ENCODE data around the gene TNIP3.

TNIP3 gene

GRCh38 chr4:121154103-121154515, 10.0 kb downstream of the TNIP3 start:
- Histone ChIP-seq H3K36me3 (ENCODE audit: control insufficient read depth in 5 of 5, insufficient read depth in 5 of 5, low read length in 5 of 5) (no peaks in the 10 kb centered on the region), H3K27me3 (ENCODE audit: control insufficient read depth in 5 of 5, insufficient read depth in 4 of 5, low read length in 5 of 5) (no peaks in the 10 kb centered on the region), H3K27ac (ENCODE audit: low read depth, low read length) (no peak overlapping the region), H3K4me1 (ENCODE audit: control insufficient read depth in 5 of 5, insufficient read depth in 5 of 5, low read length in 5 of 5) (peaks cover 0 to 19% (median 16%) of the 10 kb centered on the region in 5 donors), H3K4me3 (ENCODE audit: low read depth in 1 of 5, low read length in 5 of 5) (no peak overlapping the region), H3K9me3 (ENCODE audit: control insufficient read depth in 5 of 5, low read length in 5 of 5) (no peaks in the 10 kb centered on the region), H3K9ac (ENCODE audit: low read length in 5 of 5) (no peak overlapping the region)

GRCh38 chr4:121151942-121152341, 12.2 kb downstream of the TNIP3 start:
- H3K9ac ChIP-seq (ENCODE audit: low read length in 5 of 5), result no peak overlapping the region
- no peaks in the 10 kb centered on the region for H3K36me3 ChIP-seq (ENCODE audit: control insufficient read depth in 5 of 5, insufficient read depth in 5 of 5, low read length in 5 of 5)
- no peaks in the 10 kb centered on the region for H3K27me3 ChIP-seq (ENCODE audit: control insufficient read depth in 5 of 5, insufficient read depth in 4 of 5, low read length in 5 of 5)
- no peak overlapping the region for H3K27ac ChIP-seq (ENCODE audit: low read depth, low read length)
- H3K4me3 ChIP-seq (ENCODE audit: low read depth in 1 of 5, low read length in 5 of 5), result no peak overlapping the region
- peaks cover 0 to 12% (median 10%) of the 10 kb centered on the region in 5 donors for H3K4me1 ChIP-seq (ENCODE audit: control insufficient read depth in 5 of 5, insufficient read depth in 5 of 5, low read length in 5 of 5)
- H3K9me3 ChIP-seq (ENCODE audit: control insufficient read depth in 5 of 5, low read length in 5 of 5), result no peaks in the 10 kb centered on the region

GRCh38 chr4:121150486-121150885, 13.6 kb downstream of the TNIP3 start:
- no peaks in the 10 kb centered on the region for H3K4me1 ChIP-seq (ENCODE audit: control insufficient read depth in 5 of 5, insufficient read depth in 5 of 5, low read length in 5 of 5)
- H3K4me3 ChIP-seq (ENCODE audit: low read depth in 1 of 5, low read length in 5 of 5), result no peak overlapping the region
- no peaks in the 10 kb centered on the region for H3K9me3 ChIP-seq (ENCODE audit: control insufficient read depth in 5 of 5, low read length in 5 of 5)
- no peaks in the 10 kb centered on the region for H3K36me3 ChIP-seq (ENCODE audit: control insufficient read depth in 5 of 5, insufficient read depth in 5 of 5, low read length in 5 of 5)
- H3K27me3 ChIP-seq (ENCODE audit: control insufficient read depth in 5 of 5, insufficient read depth in 4 of 5, low read length in 5 of 5), result no peaks in the 10 kb centered on the region
- H3K9ac ChIP-seq (ENCODE audit: low read length in 5 of 5), result no peak overlapping the region
- H3K27ac ChIP-seq (ENCODE audit: low read depth, low read length), result no peak overlapping the region

GRCh38 chr4:121150003-121150402, 14.1 kb downstream of the TNIP3 start:
- no peak overlapping the region for H3K27ac ChIP-seq (ENCODE audit: low read depth, low read length)
- H3K4me1 ChIP-seq (ENCODE audit: control insufficient read depth in 5 of 5, insufficient read depth in 5 of 5, low read length in 5 of 5), result no peaks in the 10 kb centered on the region
- H3K9ac ChIP-seq (ENCODE audit: low read length in 5 of 5), result no peak overlapping the region
- no peaks in the 10 kb centered on the region for H3K9me3 ChIP-seq (ENCODE audit: control insufficient read depth in 5 of 5, low read length in 5 of 5)
- H3K4me3 ChIP-seq (ENCODE audit: low read depth in 1 of 5, low read length in 5 of 5), result no peak overlapping the region
- no peaks in the 10 kb centered on the region for H3K36me3 ChIP-seq (ENCODE audit: control insufficient read depth in 5 of 5, insufficient read depth in 5 of 5, low read length in 5 of 5)
- no peaks in the 10 kb centered on the region for H3K27me3 ChIP-seq (ENCODE audit: control insufficient read depth in 5 of 5, insufficient read depth in 4 of 5, low read length in 5 of 5)

- no peaks in the 10 kb centered on the region for H3K9me3 ChIP-seq (ENCODE audit: control insufficient read depth in 5 of 5, low read length in 5 of 5)
- no peak overlapping the region for H3K9ac ChIP-seq (ENCODE audit: low read length in 5 of 5)
- H3K27ac ChIP-seq (ENCODE audit: low read depth, low read length), result no peak overlapping the region
- H3K4me1 ChIP-seq (ENCODE audit: control insufficient read depth in 5 of 5, insufficient read depth in 5 of 5, low read length in 5 of 5), result no peaks in the 10 kb centered on the region
- H3K27me3 ChIP-seq (ENCODE audit: control insufficient read depth in 5 of 5, insufficient read depth in 4 of 5, low read length in 5 of 5), result no peaks in the 10 kb centered on the region
- no peaks in the 10 kb centered on the region for H3K36me3 ChIP-seq (ENCODE audit: control insufficient read depth in 5 of 5, insufficient read depth in 5 of 5, low read length in 5 of 5)
- no peak overlapping the region for H3K4me3 ChIP-seq (ENCODE audit: low read depth in 1 of 5, low read length in 5 of 5)
Observed at GRCh38 chr4:121148621-121149020, 15.5 kb downstream of the TNIP3 start.

- Histone ChIP-seq H3K4me3 (ENCODE audit: low read depth in 1 of 5, low read length in 5 of 5) (no peak overlapping the region), H3K36me3 (ENCODE audit: control insufficient read depth in 5 of 5, insufficient read depth in 5 of 5, low read length in 5 of 5) (no peaks in the 10 kb centered on the region), H3K4me1 (ENCODE audit: control insufficient read depth in 5 of 5, insufficient read depth in 5 of 5, low read length in 5 of 5) (no peaks in the 10 kb centered on the region), H3K27me3 (ENCODE audit: control insufficient read depth in 5 of 5, insufficient read depth in 4 of 5, low read length in 5 of 5) (no peaks in the 10 kb centered on the region), H3K9ac (ENCODE audit: low read length in 5 of 5) (no peak overlapping the region), H3K9me3 (ENCODE audit: control insufficient read depth in 5 of 5, low read length in 5 of 5) (no peaks in the 10 kb centered on the region), H3K27ac (ENCODE audit: low read depth, low read length) (no peak overlapping the region)
Observed at GRCh38 chr4:121148000-121148399, 16.1 kb downstream of the TNIP3 start.

GRCh38 chr4:121146530-121146929, 17.6 kb downstream of the TNIP3 start:
- H3K4me1 ChIP-seq (ENCODE audit: control insufficient read depth in 5 of 5, insufficient read depth in 5 of 5, low read length in 5 of 5), result no peaks in the 10 kb centered on the region
- H3K27me3 ChIP-seq (ENCODE audit: control insufficient read depth in 5 of 5, insufficient read depth in 4 of 5, low read length in 5 of 5), result no peaks in the 10 kb centered on the region
- H3K9me3 ChIP-seq (ENCODE audit: control insufficient read depth in 5 of 5, low read length in 5 of 5), result no peaks in the 10 kb centered on the region
- no peaks in the 10 kb centered on the region for H3K36me3 ChIP-seq (ENCODE audit: control insufficient read depth in 5 of 5, insufficient read depth in 5 of 5, low read length in 5 of 5)
- no peak overlapping the region for H3K27ac ChIP-seq (ENCODE audit: low read depth, low read length)
- no peak overlapping the region for H3K4me3 ChIP-seq (ENCODE audit: low read depth in 1 of 5, low read length in 5 of 5)
- H3K9ac ChIP-seq (ENCODE audit: low read length in 5 of 5), result no peak overlapping the region

GRCh38 chr4:121145430-121145829, 18.7 kb downstream of the TNIP3 start:
- Histone ChIP-seq H3K27ac (ENCODE audit: low read depth, low read length) (no peak overlapping the region), H3K27me3 (ENCODE audit: control insufficient read depth in 5 of 5, insufficient read depth in 4 of 5, low read length in 5 of 5) (no peaks in the 10 kb centered on the region), H3K4me3 (ENCODE audit: low read depth in 1 of 5, low read length in 5 of 5) (no peak overlapping the region), H3K4me1 (ENCODE audit: control insufficient read depth in 5 of 5, insufficient read depth in 5 of 5, low read length in 5 of 5) (no peaks in the 10 kb centered on the region), H3K9ac (ENCODE audit: low read length in 5 of 5) (no peak overlapping the region), H3K36me3 (ENCODE audit: control insufficient read depth in 5 of 5, insufficient read depth in 5 of 5, low read length in 5 of 5) (no peaks in the 10 kb centered on the region), H3K9me3 (ENCODE audit: control insufficient read depth in 5 of 5, low read length in 5 of 5) (no peaks in the 10 kb centered on the region)

- Histone ChIP-seq H3K9me3 (ENCODE audit: control insufficient read depth in 5 of 5, low read length in 5 of 5) (no peaks in the 10 kb centered on the region), H3K4me3 (ENCODE audit: low read depth in 1 of 5, low read length in 5 of 5) (no peak overlapping the region)
Observed at GRCh38 chr4:121144021-121144420, 20.1 kb downstream of the TNIP3 start.

GRCh38 chr4:121143131-121143530, 21.0 kb downstream of the TNIP3 start:
- H3K36me3 ChIP-seq (ENCODE audit: control insufficient read depth in 5 of 5, insufficient read depth in 5 of 5, low read length in 5 of 5), result no peaks in the 10 kb centered on the region
- H3K4me1 ChIP-seq (ENCODE audit: control insufficient read depth in 5 of 5, insufficient read depth in 5 of 5, low read length in 5 of 5), result peaks cover 0 to 2% (median 0%) of the 10 kb centered on the region in 5 donors
- H3K27me3 ChIP-seq (ENCODE audit: control insufficient read depth in 5 of 5, insufficient read depth in 4 of 5, low read length in 5 of 5), result no peaks in the 10 kb centered on the region
- H3K9ac ChIP-seq (ENCODE audit: low read length in 5 of 5), result no peak overlapping the region
- H3K9me3 ChIP-seq (ENCODE audit: control insufficient read depth in 5 of 5, low read length in 5 of 5), result no peaks in the 10 kb centered on the region
- no peak overlapping the region for H3K27ac ChIP-seq (ENCODE audit: low read depth, low read length)
- H3K4me3 ChIP-seq (ENCODE audit: low read depth in 1 of 5, low read length in 5 of 5), result no peak overlapping the region

More at GRCh38 chr4:121144021-121144420, 20.1 kb downstream of the TNIP3 start:
- Histone ChIP-seq H3K4me1 (ENCODE audit: control insufficient read depth in 5 of 5, insufficient read depth in 5 of 5, low read length in 5 of 5) (peaks cover 0 to 2% (median 0%) of the 10 kb centered on the region in 5 donors), H3K27ac (ENCODE audit: low read depth, low read length) (no peak overlapping the region), H3K36me3 (ENCODE audit: control insufficient read depth in 5 of 5, insufficient read depth in 5 of 5, low read length in 5 of 5) (no peaks in the 10 kb centered on the region), H3K27me3 (ENCODE audit: control insufficient read depth in 5 of 5, insufficient read depth in 4 of 5, low read length in 5 of 5) (no peaks in the 10 kb centered on the region), H3K9ac (ENCODE audit: low read length in 5 of 5) (no peak overlapping the region)

Data from subcutaneous abdominal adipose tissue (tissue), 5 donors.